NCI-H187 treated with DMSO at 0.1 percent for 48 hours (cell line): ENCODE results near the gene FGGY.
"Not testable (repeated sequence)": the region's sequence is repeated elsewhere in the genome, so short reads cannot be mapped to it uniquely, and the experiment has no call there.

Experiments
- DNase-seq: peaks from one replicate; lab custom pipeline; 2025; lab: John Stamatoyannopoulos, UW

Gene FGGY

DNA sequence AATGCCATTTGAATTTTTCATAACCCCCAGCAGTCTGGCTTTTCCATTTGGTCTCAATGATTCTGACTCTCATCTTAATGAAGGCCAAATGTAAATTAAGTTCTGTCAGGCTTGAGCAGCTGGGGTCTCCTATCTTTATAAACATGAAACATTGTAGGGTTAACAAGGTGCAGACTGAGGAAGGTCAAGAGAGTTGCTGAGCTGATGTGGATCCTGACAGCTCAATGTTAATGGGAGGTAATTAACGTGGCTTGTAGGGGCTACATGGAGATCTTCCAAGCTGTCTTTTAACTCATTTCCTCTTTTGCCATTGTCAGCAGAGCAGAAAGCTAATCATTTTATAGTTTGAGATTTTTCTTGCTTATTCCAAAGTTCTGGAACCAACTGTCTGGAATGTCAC lies 55.2 kb downstream of the FGGY start:
- DNase-seq: no peak

DNA sequence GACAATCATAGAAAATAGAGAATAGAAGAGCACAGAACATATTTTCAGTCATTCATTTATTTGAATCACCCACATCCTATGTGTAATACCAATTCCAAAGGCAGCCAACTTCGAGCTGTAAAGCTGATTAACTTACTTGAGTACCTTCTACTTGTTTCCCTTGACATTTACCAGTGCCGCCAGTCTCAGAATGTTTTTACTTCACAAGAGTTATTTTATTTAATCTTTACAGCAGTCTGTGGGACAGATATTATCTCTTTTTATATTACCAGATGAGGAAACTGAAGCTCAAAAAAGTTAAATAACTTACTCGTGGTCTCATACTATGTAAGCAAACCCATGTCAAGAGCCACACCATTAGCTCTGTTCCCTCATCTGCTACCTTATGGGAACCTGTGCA lies 56.6 kb downstream of the FGGY start:
- DNase-seq: no peak

DNA sequence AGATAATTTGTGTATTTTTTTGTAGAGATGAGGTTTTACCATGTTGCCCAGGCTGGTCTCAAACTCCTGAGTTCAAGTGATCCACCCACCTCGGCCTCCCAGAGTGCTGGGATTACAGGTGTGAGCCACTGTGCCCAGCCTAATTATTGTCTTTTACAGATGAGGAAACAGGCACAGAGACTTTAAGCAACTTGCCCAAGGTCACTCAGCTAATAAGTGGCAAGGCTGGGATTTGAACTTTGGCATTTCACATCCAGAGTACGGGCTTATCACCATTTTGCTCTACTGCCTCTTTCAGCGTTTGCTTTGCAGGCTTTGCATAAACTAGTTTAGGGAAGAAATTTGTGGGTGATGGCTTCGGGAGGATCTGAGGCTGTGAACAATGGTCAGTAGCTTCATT lies 57.3 kb downstream of the FGGY start:
- DNase-seq: not testable (repeated sequence)

DNA sequence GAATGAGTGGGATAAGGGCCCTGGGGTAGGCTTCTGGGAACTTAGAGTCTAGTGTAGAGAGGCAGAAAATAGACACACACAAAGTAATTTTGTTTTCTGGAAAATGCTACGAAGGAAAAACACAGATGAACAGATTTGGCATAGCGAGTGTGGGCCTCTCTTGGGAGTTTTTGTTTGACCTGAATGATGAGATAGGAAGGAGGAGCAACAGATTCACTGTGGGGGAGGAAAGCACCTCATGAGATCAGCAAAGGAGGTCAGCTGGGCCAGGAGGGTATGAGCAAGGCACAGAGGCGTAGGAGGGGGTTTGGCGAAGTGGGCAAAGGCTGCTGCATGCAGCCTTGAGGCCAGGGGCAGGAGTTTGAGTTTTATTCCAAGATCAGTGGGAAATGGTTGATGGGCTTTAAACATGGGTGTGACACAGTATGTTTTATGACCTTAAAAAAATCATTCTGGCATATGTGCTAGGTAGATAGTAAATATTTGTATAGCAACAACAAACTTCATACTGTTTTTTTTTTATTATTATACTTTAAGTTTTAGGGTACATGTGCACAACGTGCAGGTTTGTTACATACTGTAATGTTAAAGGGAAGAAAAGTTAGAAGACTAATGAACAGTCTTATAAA lies 57.9 kb downstream of the FGGY start:
- DNase-seq: no peak

DNA sequence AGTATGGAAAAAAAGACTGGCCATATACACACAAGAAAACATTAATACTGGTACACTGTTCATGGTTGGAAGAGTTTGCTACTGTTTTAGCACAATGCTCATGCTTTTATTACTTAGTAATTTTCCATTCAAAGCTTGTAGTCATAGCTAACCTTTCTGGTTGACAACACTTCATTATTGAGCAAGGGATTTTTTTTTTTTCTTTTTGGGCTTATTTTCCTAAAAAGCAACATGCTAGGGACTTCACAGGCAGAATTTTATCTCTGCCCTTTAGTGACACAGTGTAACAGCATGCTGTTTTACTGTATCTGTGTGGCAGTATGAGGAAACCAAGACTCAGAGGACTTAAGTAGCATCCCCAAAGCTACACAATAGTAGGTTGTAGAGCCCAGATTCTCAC lies 58.5 kb downstream of the FGGY start:
- no peak for DNase-seq

DNA sequence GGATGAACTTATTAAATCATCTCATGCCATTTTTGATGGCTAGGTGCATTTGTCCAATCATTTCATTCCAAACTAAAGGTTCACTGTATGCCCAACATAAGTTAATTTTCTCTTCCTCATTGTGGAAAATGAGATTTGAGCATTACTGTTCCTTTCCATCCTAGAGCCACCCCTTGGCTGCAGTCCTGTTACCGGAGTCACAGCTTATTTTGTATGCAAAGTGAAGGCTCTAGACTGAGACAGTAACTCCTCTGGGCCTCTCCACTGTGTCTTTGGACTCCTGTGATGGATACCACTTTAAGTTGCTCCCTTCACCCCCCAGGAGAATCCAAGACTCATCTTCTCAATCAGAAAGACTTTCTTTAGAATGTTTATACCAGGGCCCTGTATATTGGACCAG lies 59.7 kb downstream of the FGGY start:
- DNase-seq: no peak

DNA sequence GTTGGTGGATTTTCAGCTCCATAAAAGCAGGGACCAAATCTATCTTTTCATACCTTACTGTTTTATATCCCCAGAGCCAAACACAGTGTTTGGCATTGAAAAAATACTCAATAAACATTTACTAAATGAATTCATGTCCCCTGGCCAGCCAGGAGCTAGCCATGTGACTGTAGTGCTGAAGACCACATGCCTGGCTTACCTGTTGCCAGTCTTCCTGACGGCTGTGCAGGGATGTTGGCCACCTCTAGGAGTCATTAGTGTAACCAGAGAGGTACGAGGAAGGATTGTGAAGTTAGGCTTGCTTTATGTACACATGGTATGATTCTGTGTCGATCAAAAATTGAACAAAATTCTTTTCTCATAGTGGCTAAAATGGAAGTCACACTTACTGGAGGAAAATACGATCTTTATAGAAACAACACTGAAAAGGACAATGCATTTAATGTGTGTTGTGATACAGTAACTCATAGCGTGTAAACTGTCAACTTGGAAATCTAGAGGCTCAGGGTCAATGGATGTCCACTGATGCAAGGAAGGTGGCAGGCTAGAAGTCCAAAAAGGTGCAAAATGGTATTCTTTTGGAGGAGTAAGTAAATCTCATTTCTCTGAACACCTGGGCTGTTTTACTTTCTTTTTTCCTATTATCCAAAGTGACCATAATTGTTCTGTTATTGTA lies 60.9 kb downstream of the FGGY start:
- no peak for DNase-seq

DNA sequence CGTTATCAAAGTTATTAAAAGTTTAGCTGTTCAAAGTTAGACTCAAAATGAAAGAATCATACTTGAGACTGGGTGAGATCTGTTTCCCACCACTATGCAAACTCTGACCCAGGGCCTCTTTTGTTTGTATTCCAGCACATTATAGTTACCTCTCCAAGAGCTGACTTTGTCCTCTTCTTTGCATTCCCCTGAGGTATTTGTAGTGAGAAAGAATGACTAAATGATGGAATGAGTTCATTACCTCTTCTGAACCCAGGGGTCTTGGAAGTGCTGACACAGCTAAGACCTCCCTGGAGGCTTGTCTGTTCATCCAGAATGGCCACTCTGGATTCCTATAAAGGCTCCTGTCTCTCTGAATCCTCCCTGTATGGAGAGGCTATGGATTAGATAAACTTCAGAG lies 62.4 kb downstream of the FGGY start:
- no peak for DNase-seq

DNA sequence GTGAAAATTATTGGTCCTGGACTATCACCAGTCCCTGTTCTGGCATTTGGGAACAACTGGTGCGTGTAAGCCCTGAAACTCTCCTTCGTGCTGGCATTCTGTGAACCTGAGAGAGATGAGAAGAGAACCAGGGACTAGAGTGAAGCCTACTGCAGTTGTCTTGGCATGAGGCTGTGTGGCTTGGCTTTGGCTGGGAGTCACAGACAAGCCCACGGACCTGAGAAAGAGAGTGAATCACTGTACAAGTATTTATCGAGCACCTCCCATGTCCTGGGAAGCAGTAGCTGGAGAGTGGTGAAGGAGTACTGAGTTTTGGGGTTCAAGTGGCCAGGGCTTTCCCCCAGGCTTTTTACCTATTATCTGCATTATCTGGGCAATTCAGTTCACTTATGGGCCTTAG lies 63.3 kb downstream of the FGGY start:
- no peak for DNase-seq

DNA sequence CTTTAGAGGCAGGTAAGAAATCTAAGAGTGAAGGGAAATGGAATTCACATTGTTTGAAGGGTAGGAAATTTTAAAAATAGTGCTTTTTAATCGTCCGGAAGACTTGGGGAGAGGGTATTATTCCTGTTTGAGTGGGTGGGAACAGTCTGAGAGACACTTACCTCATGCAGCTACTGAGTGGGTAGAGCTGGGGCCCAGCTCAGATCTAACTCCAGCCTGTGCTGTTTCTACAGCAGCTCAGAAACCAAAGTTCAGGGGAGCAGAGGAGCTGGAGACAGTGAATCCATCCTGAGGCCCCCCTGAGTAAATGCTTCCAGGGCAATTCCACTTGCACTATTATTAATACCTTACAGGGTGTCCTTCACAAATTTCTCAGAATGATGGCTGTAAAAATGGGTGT lies 63.8 kb downstream of the FGGY start:
- no peak for DNase-seq

DNA sequence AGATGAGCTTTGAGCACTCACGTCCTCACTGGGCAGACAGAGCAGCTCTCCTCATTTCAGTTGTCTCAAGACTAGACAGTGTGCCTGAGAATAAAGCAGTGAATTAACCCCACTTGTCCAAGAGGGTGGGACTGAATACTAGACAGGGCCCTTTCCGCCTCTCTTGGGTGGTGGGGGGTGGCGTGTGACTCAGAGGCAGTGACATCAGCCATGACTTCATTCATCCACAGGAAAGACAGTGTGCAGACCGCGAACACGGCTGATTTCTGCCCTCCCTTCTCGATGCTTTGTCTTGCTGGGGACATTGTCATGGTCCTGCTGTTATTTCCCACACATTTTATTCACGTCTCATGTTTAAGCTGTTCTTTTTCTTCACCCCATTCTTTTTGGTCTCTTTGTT lies 64.9 kb downstream of the FGGY start:
- no peak for DNase-seq

DNA sequence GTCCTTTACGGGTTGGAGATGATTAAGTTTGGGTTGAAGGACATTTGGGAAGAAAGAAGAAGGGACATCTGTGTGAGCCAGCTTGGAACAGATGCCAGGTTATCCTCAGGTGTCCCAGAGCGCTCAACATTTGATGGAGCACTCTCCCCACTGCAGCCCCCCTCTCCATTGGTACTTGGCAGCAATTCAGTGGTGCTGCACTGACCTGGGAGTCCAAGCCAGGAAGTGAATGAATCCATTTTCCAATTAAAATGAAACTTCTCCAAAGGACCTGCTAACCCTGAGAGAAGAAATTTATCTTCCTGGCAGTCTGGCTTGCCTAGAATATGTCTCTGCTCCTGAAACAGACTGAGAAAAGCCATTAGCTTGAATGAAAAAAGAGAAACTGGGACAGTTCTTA lies 67.1 kb downstream of the FGGY start:
- DNase-seq: no peak

DNA sequence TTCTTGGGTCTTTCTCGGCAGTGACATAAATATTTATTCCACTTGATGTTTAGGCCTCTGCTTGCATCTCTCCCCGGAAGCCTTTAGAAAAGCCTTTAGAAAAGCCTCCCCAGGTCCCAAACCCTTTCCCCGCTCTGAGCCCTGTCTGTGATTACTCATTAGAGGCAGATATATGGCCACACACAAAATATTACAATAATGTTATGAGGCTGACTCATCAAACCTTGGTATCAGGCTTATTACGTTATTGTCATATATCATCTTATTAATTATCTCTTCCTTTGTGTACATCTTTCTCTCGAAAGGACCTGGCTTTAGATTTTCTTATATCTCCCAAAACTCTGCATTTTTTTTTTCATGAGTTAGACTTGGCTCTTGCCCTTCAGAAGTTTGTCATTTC lies 69.5 kb downstream of the FGGY start:
- DNase-seq: no peak

DNA sequence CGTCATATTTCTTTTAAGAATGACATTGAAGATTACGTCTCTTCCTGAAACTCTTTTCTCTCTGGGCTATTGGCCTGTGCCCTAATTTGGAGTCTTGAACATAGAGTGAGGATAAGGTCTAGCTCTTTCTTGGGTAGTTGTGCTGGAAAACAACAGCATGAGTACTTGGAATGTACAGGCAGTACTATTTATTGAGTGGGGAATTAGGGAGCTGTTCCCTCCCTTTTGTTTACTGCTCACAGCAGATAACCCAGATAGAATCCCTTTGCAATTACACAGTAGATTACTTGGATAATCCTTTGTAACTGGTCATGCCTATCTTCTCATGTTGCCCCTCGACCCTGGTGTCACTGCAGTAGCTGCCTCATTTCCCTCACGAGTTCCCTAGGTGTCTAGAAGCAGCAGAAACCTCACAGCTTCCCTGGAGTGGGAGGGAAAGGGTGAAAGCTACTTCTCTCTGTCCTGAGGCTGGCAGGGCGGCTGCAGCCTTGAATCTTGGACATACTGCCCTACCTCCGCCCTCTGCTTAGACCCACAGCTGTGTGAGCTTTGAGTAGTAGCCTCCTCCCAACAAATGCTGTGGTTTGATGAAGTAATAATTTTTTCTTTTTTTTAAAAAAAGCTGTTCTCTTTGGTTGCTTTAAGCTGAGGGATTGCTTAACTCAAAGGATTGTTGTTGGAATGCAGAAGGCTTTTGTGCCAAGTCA lies 70.6 kb downstream of the FGGY start:
- no peak for DNase-seq

DNA sequence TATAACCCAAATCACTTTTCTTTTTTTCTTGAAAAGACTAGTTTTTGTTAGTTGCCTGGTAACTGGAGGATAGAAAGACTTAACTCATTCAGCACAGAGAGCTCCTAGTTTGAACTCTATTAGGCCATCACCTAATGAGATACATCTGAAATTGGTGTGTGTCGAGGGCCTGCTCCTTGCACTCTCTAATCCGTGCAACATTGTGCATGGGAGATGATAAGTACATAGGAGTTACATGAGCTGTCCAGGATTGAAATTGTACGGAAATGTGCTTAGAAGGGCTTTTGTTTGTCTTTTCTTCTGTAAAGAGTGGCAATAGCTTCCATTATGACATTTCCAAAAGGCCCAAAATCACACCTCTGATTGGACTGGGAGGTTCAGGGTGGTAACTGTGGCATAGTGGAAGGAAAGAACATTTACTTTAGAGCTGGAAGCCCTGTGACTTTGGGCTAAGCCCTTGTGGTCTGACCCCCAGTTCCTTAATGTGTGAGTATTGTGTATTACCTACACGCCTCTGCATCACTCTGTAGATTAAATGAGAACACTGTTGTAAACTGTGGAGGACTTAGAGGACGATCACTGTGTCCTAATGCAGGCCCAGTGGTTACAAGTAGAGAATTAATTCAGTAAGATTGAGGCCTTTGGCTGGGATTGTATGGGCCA lies 71.2 kb downstream of the FGGY start:
- no peak for DNase-seq

DNA sequence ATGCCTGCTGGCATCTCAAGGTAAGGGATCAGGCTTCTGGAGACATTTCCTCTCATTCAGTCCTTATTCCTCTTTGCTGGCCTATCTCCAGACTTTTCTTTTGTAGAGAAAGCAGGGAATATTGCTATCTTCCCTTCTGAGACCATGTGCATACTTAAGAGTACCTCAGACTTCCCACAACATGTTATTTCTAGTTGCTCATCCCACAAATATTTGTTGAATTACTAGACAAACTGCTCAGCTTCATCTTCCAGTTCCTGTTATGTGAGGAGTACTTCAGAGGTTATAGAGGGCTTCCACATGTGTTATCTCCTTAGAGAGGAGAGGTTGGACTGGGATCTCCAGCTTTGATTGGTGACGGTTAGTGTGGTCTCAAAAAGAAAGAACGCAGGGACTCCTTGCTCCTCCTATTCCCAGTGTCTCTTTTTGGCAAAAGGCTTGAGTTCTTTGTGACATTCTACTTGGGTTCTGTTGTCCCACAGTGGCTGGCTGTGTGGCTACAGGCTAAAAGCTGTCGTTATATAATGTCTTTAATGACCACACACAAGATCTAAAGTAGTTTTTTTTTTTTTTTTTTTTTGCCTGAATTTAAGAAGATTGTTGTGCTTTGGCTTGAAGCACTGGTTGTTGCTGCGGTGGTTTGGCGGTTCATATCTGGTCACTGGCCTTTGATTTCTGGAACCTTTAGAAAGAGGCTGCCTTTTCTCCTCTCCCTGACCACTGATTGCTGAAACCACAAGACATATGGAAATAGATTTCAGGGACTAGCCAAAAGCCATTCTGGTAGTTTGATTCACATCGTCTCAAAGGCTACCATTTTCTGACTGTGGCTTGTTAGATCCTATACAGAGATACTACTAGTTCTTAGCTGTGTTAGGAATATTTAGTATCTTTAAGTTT lies 78.7 kb downstream of the FGGY start:
- no peak for DNase-seq

DNA sequence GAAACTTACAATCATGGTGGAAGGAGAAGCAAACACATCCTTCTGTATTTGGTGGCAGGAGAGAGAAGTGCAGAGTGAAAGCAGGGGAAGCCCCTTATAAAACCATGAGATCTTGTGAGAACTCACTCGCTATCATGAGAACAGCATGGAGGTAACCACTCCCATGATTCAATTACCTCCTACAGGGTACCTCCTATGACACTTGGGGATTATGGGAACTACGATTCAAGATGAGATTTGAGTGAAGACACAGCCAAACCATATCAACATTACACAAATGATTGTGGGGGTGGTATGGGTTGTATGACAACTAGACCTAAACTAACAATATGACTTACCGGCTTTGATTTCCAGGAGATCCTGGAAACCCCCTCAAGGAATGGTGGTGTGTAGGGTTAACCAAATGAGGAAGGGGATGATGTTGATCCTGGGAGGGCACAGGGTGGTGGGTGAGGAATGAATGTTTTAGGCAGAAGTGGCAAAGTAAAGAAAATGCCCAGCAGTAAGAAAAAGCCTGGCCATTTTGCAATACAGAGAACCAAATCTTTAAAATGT lies 80.5 kb downstream of the FGGY start:
- DNase-seq: no peak

DNA sequence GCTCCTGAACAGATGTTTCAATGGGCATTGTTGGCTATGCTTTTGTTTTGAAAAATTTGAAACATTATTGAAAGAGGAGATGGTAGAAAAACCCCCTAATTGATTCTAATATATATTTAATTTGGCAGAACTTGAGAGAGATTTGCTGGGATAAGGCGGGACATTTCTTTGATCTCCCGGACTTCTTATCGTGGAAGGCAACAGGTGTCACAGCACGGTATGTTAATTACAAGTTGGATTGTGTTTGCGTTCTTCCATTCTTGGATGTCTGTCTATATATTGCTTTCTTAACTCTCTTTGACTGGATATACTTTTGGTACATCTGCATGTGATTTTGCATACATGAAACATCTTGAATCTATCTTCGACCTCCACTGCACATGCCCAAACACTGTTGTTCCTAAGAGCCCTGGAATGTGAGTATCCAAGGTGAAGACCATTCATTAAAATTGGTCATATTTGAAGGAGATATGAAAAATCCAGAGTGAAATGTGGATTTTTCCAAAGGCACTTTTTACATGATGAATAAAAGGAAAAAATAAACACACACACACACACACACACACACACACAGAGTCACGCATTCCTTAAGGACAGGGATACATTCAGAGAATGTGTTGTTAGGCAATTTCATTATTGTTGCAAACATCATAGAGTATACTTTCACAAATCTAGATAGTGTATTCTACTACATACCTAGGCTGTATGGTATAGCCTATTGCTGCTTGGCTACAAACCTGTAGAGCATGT lies 81.9 kb downstream of the FGGY start:
- no peak for DNase-seq

DNA sequence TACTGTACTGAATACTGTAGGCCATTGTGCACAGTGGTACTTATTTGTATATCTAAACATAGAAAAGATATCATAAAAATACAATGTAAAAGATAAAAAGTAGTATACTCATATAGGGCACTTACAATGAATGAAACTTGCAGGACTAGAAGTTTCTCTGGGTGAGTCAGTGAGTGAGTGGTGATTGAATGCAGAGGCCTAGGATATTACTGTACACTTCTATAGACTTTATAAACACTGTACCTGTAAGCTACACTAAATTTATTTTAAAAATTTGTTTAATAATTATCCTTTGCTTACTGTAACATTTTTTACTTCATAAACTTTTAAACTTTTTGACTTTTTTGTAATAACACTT lies 82.5 kb downstream of the FGGY start:
- DNase-seq: no peak

DNA sequence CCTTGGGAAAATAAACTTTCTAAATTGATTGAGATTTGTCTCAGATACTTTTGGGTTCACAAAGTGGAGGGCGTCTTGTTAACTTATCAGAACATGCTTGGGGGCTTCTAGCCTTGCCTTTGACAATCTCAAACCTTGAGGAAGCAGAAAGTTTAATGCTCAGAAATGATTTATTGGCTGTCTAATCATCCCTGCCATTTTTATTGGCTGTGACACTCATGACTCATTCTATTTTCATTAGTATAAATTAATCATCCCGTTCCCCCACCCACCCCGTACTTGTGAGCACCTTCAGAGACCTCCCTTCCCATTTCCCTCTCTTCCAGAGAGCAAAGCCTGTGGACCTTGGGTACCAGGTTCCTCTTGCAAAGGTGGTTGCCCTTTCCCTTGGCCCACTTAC lies 87.1 kb downstream of the FGGY start:
- DNase-seq: no peak

DNA sequence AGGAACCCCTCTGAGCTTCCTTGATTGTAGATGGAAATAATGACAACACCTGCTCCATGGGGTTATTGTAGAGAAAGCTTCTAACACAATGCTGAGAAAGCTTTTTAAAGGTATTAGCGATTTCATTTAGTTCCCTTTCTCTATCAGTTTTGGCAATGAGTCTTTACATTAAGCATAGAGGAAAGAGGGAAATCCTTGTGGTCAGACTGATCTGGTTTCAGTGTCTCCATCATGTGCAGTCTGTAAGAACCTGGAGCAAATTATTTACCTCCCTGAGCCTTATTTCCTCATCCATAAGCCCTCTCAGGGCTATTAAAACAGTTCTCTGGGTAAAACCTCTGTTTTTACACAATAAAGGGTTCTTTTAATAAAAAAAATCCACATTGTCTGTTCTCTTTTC lies 87.5 kb downstream of the FGGY start:
- no peak for DNase-seq
